Immature natural killer cell (primary cell): ENCODE data around the gene CIITA. TPM values are rescaled to one million over a fixed set of nuclear protein-coding genes. Genes with fewer than 3 reads are reported as not detected.

ENCODE experiments used
- DNase-seq, 3 donors: peaks; one replicate each; pipeline ENCODE4 v3.0.0; 2022; ENCODE audit warnings: mixed read lengths in 1 of 3
- H3K27ac Mint-ChIP-seq, 6 donors: one replicate each; pipeline ENCODE4 v1.8.0; 2020; ENCODE audit warnings: mixed read lengths in 6 of 6, mild to moderate bottlenecking in 5 of 6, inconsistent platforms in 4 of 6, moderate library complexity in 3 of 6
- H3K27me3 Mint-ChIP-seq, 3 donors: one replicate each; pipeline ENCODE4 v1.8.0; 2020 to 2021; ENCODE audit warnings: low read depth in 3 of 3, mild to moderate bottlenecking in 3 of 3, mixed read lengths in 3 of 3, moderate library complexity in 3 of 3, inconsistent platforms in 1 of 3
- H3K36me3 Mint-ChIP-seq, 3 donors: one replicate each; pipeline ENCODE4 v1.8.0; 2020; ENCODE audit warnings: mixed read lengths in 3 of 3, inconsistent platforms in 2 of 3, mild to moderate bottlenecking in 2 of 3
- H3K4me1 Mint-ChIP-seq, 2 donors: one replicate each; pipeline ENCODE4 v1.8.0; 2020; ENCODE audit warnings: inconsistent platforms in 2 of 2, mild to moderate bottlenecking in 2 of 2, mixed read lengths in 2 of 2, moderate library complexity in 1 of 2
- H3K4me3 Mint-ChIP-seq, 5 donors: one replicate each; pipeline ENCODE4 v1.8.0; 2020; ENCODE audit warnings: mild to moderate bottlenecking in 5 of 5, mixed read lengths in 5 of 5, inconsistent platforms in 3 of 5, moderate library complexity in 3 of 5
- H3K9me3 Mint-ChIP-seq, 6 donors: one replicate each; pipeline ENCODE4 v1.8.0; 2020; ENCODE audit warnings: mild to moderate bottlenecking in 6 of 6, mixed read lengths in 6 of 6, inconsistent platforms in 4 of 6, moderate library complexity in 3 of 6
- polyA plus RNA-seq, 3 donors: library from polyadenylated mRNA; unstranded; fragments of 300-500 nt; fragmentation: Illumina TruSeq; gene quantifications; one replicate each; pipeline ENCODE4 v1.2.3, GENCODE V29; 2021

Gene CIITA
- polyA plus RNA-seq, 3 donors from 2014 or later, result 0.25 to 2.4 (median 1.7) TPM

- Mint-ChIP-seq H3K27me3 (peaks cover 2 to 9% (median 4%) of the 10 kb centered on the region in 3 donors), H3K9me3 (no peaks in the 10 kb centered on the region), H3K36me3 (no peaks in the 10 kb centered on the region), H3K4me3 (no peak overlapping the region), H3K27ac (no peak overlapping the region), H3K4me1 (no peaks in the 10 kb centered on the region)
- no peak for DNase-seq
Measured at GRCh38 chr16:10839279-10839666, 37.7 kb upstream of the CIITA start.

GRCh38 chr16:10840703-10841102 lies 36.3 kb upstream of the CIITA start:
- no peak overlapping the region for H3K4me3 Mint-ChIP-seq
- no peak for DNase-seq
- H3K27me3 Mint-ChIP-seq, result peaks cover 2 to 7% (median 4%) of the 10 kb centered on the region in 3 donors
- H3K4me1 Mint-ChIP-seq, result no peaks in the 10 kb centered on the region
- H3K9me3 Mint-ChIP-seq, result no peaks in the 10 kb centered on the region
- no peak overlapping the region for H3K27ac Mint-ChIP-seq
- H3K36me3 Mint-ChIP-seq, result no peaks in the 10 kb centered on the region

GRCh38 chr16:10846213-10846998 lies 30.6 kb upstream of the CIITA start:
- no peaks in the 10 kb centered on the region for H3K9me3 Mint-ChIP-seq
- no peak for DNase-seq
- no peak overlapping the region for H3K27ac Mint-ChIP-seq
- no peaks in the 10 kb centered on the region for H3K4me1 Mint-ChIP-seq
- H3K27me3 Mint-ChIP-seq, result peaks cover 3 to 7% (median 6%) of the 10 kb centered on the region in 3 donors
- H3K36me3 Mint-ChIP-seq, result no peaks in the 10 kb centered on the region
- no peak overlapping the region for H3K4me3 Mint-ChIP-seq

- Mint-ChIP-seq H3K36me3 (no peaks in the 10 kb centered on the region), H3K27me3 (peaks cover 3 to 7% (median 6%) of the 10 kb centered on the region in 3 donors), H3K9me3 (no peaks in the 10 kb centered on the region), H3K27ac (no peak overlapping the region), H3K4me3 (no peak overlapping the region), H3K4me1 (peaks cover 2% of the 10 kb centered on the region in 2 donors)
- DNase-seq, result no peak
Measured at GRCh38 chr16:10847176-10847575, 29.8 kb upstream of the CIITA start.

- no peak overlapping the region for H3K4me3 Mint-ChIP-seq
- no peak overlapping the region for H3K27ac Mint-ChIP-seq
- H3K36me3 Mint-ChIP-seq, result no peaks in the 10 kb centered on the region
- H3K4me1 Mint-ChIP-seq, result peaks cover 8 to 12% of the 10 kb centered on the region in 2 donors
- H3K9me3 Mint-ChIP-seq, result no peaks in the 10 kb centered on the region
- no peak for DNase-seq
- H3K27me3 Mint-ChIP-seq, result peaks cover 2 to 5% (median 3%) of the 10 kb centered on the region in 3 donors
Measured at GRCh38 chr16:10849736-10850477, 27.1 kb upstream of the CIITA start.

- Mint-ChIP-seq H3K27ac (no peak overlapping the region), H3K27me3 (peaks cover 2 to 5% (median 3%) of the 10 kb centered on the region in 3 donors), H3K36me3 (no peaks in the 10 kb centered on the region), H3K9me3 (no peaks in the 10 kb centered on the region), H3K4me1 (peaks cover 8 to 12% of the 10 kb centered on the region in 2 donors), H3K4me3 (no peak overlapping the region)
- DNase-seq, result no peak
Measured at GRCh38 chr16:10850478-10850850, 26.5 kb upstream of the CIITA start.

- Mint-ChIP-seq H3K9me3 (no peaks in the 10 kb centered on the region), H3K36me3 (no peaks in the 10 kb centered on the region), H3K4me1 (peaks cover 8 to 12% of the 10 kb centered on the region in 2 donors), H3K27me3 (peaks cover 2 to 5% (median 3%) of the 10 kb centered on the region in 3 donors), H3K4me3 (no peak overlapping the region), H3K27ac (no peak overlapping the region)
- DNase-seq, result no peak
Measured at GRCh38 chr16:10851512-10851911, 25.5 kb upstream of the CIITA start.

GRCh38 chr16:10852286-10852685 lies 24.7 kb upstream of the CIITA start:
- Mint-ChIP-seq H3K9me3 (no peaks in the 10 kb centered on the region), H3K27me3 (peaks cover 2 to 5% (median 4%) of the 10 kb centered on the region in 3 donors), H3K4me3 (peak overlapping the region in 1 of 5 donors; percentile 33), H3K36me3 (no peaks in the 10 kb centered on the region), H3K27ac (no peak overlapping the region), H3K4me1 (peaks cover 8 to 12% of the 10 kb centered on the region in 2 donors)
- no peak for DNase-seq

GRCh38 chr16:10852948-10853347 lies 24.1 kb upstream of the CIITA start:
- Mint-ChIP-seq H3K27me3 (peaks cover 2 to 3% (median 3%) of the 10 kb centered on the region in 3 donors), H3K4me1 (peaks cover 8 to 12% of the 10 kb centered on the region in 2 donors), H3K36me3 (no peaks in the 10 kb centered on the region), H3K27ac (peak overlapping the region in 1 of 6 donors; percentile 4), H3K4me3 (peak overlapping the region in 1 of 5 donors; percentile 33), H3K9me3 (no peaks in the 10 kb centered on the region)
- no peak for DNase-seq

- H3K9me3 Mint-ChIP-seq, result no peaks in the 10 kb centered on the region
- no peak overlapping the region for H3K27ac Mint-ChIP-seq
- H3K4me1 Mint-ChIP-seq, result peaks cover 8 to 12% of the 10 kb centered on the region in 2 donors
- H3K27me3 Mint-ChIP-seq, result peaks cover 3 to 9% (median 7%) of the 10 kb centered on the region in 3 donors
- no peaks in the 10 kb centered on the region for H3K36me3 Mint-ChIP-seq
- DNase-seq, result no peak
- H3K4me3 Mint-ChIP-seq, result no peak overlapping the region
Measured at GRCh38 chr16:10856042-10856441, 21.0 kb upstream of the CIITA start.

- no peaks in the 10 kb centered on the region for H3K4me1 Mint-ChIP-seq
- peaks cover 1 to 9% (median 7%) of the 10 kb centered on the region in 3 donors for H3K27me3 Mint-ChIP-seq
- H3K4me3 Mint-ChIP-seq, result no peak overlapping the region
- no peaks in the 10 kb centered on the region for H3K36me3 Mint-ChIP-seq
- H3K27ac Mint-ChIP-seq, result no peak overlapping the region
- DNase-seq, result no peak
- no peaks in the 10 kb centered on the region for H3K9me3 Mint-ChIP-seq
Measured at GRCh38 chr16:10858203-10858602, 18.8 kb upstream of the CIITA start.

- Mint-ChIP-seq H3K9me3 (no peaks in the 10 kb centered on the region), H3K4me3 (no peak overlapping the region), H3K4me1 (no peaks in the 10 kb centered on the region), H3K27ac (peak overlapping the region in 5 of 6 donors; percentile 42 to 85 (median 63)), H3K36me3 (no peaks in the 10 kb centered on the region), H3K27me3 (peaks cover 1 to 9% (median 7%) of the 10 kb centered on the region in 3 donors)
- no peak for DNase-seq
Measured at GRCh38 chr16:10859020-10859419, 18.0 kb upstream of the CIITA start.

GRCh38 chr16:10859658-10860057 lies 17.3 kb upstream of the CIITA start:
- H3K9me3 Mint-ChIP-seq, result no peaks in the 10 kb centered on the region
- no peak overlapping the region for H3K4me3 Mint-ChIP-seq
- peaks cover 1 to 7% (median 5%) of the 10 kb centered on the region in 3 donors for H3K27me3 Mint-ChIP-seq
- no peaks in the 10 kb centered on the region for H3K36me3 Mint-ChIP-seq
- no peak for DNase-seq
- H3K27ac Mint-ChIP-seq, result peak overlapping the region in 2 of 6 donors; percentile 70 to 85
- no peaks in the 10 kb centered on the region for H3K4me1 Mint-ChIP-seq

GRCh38 chr16:10862438-10862837 lies 14.6 kb upstream of the CIITA start:
- no peak overlapping the region for H3K27ac Mint-ChIP-seq
- H3K9me3 Mint-ChIP-seq, result no peaks in the 10 kb centered on the region
- DNase-seq, result no peak
- no peak overlapping the region for H3K4me3 Mint-ChIP-seq
- H3K36me3 Mint-ChIP-seq, result no peaks in the 10 kb centered on the region
- H3K4me1 Mint-ChIP-seq, result peaks cover 2 to 4% of the 10 kb centered on the region in 2 donors
- H3K27me3 Mint-ChIP-seq, result peaks cover 0 to 7% (median 5%) of the 10 kb centered on the region in 3 donors
